Colonic mucosa (tissue), 4 donors: ENCODE results near the gene RPLP2. TPM values are rescaled to one million over a fixed set of nuclear protein-coding genes. Genes with fewer than 3 reads are reported as not detected.

Experiments
- DNase-seq: peaks from one replicate; pipeline ENCODE4 v3.0.0-alpha.2; 2020
- H3K27ac ChIP-seq: fragments of 200-600 bp; one replicate; pipeline ENCODE4 v1.8.0; 2021
- H3K27me3 ChIP-seq: fragments of 200-600 bp; one replicate; pipeline ENCODE4 v1.8.0; 2021
- H3K36me3 ChIP-seq: fragments of 200-600 bp; one replicate; pipeline ENCODE4 v1.8.0; 2021
- H3K4me1 ChIP-seq: fragments of 200-600 bp; one replicate; pipeline ENCODE4 v1.8.0; 2021; ENCODE audit warnings: mild to moderate bottlenecking
- H3K4me3 ChIP-seq: fragments of 200-600 bp; one replicate; pipeline ENCODE4 v1.8.0; 2021
- H3K9ac ChIP-seq, 2 donors: one replicate each; pipeline ENCODE4 v1.7.0; 2013; ENCODE audit warnings: control low read depth in 2 of 2, low read depth in 2 of 2, low read length in 2 of 2
- H3K9me3 ChIP-seq: fragments of 200-600 bp; one replicate; pipeline ENCODE4 v1.8.0; 2021
- CTCF ChIP-seq: fragments of 200-600 bp; IDR thresholded peaks from one replicate; pipeline ENCODE4 v1.8.0; 2022; ENCODE audit warnings: antibody characterized with exemption, mild to moderate bottlenecking
- intact Hi-C: fragments of 100-400 bp; cut with DNase I; formaldehyde crosslinking; loops from one replicate; pipeline ENCODE4 v1.14.1; 2022
- total RNA-seq, 2 donors: library from RNA; stranded (reverse); fragmentation: NEBNext Ultra II Directional in 1 of 2; extraction: Animal tissue kit (Norgen Biotek cat#: 25700) in 1 of 2; gene quantifications; one replicate each; pipeline ENCODE4 v1.2.1, GENCODE V29; 2021
- donor health status: healthy.
- donor health status: DM: no; HTN: no; CAD: no.
- donor health status: DM: no; HTN: no; CAD: no.

RPLP2 gene
- total RNA-seq, 2 donors from 2014 or later = 2,068 to 2,303 TPM

- DNase-seq = no peak
- intact Hi-C loops = no loop called here
- no peak overlapping the region for H3K27ac ChIP-seq
- no peaks in the 10 kb centered on the region for H3K36me3 ChIP-seq
- TF ChIP-seq CTCF = no peak
- H3K9me3 ChIP-seq = no peaks in the 10 kb centered on the region
- H3K4me3 ChIP-seq = no peak overlapping the region
- peaks cover 21% of the 10 kb centered on the region for H3K27me3 ChIP-seq
- no peak overlapping the region for H3K9ac ChIP-seq
- H3K4me1 ChIP-seq = peaks cover 3% of the 10 kb centered on the region
These were observed 44.1 kb downstream of the RPLP2 start for GRCh38 chr11:853682-854448.

- DNase-seq = no peak
- Histone ChIP-seq H3K27ac (no peak overlapping the region), H3K9me3 (no peaks in the 10 kb centered on the region), H3K27me3 (peaks cover 16% of the 10 kb centered on the region), H3K36me3 (no peaks in the 10 kb centered on the region), H3K4me3 (no peak overlapping the region), H3K9ac (no peak overlapping the region), H3K4me1 (peaks cover 3% of the 10 kb centered on the region)
- no peak for TF ChIP-seq CTCF
- intact Hi-C loops = no loop called here
These were observed 45.0 kb downstream of the RPLP2 start for GRCh38 chr11:854601-855329.

- no peak overlapping the region for H3K27ac ChIP-seq
- intact Hi-C loops = no loop called here
- DNase-seq = no peak
- H3K9ac ChIP-seq = no peak overlapping the region
- peaks cover 6% of the 10 kb centered on the region for H3K4me1 ChIP-seq
- H3K27me3 ChIP-seq = peaks cover 11% of the 10 kb centered on the region
- no peak overlapping the region for H3K4me3 ChIP-seq
- TF ChIP-seq CTCF = no peak
- H3K9me3 ChIP-seq = no peaks in the 10 kb centered on the region
- H3K36me3 ChIP-seq = no peaks in the 10 kb centered on the region
These were observed 45.5 kb downstream of the RPLP2 start for GRCh38 chr11:855330-855674.

- Histone ChIP-seq H3K9me3 (no peaks in the 10 kb centered on the region), H3K4me1 (peaks cover 6% of the 10 kb centered on the region), H3K27ac (no peak overlapping the region), H3K27me3 (peaks cover 6% of the 10 kb centered on the region), H3K36me3 (no peaks in the 10 kb centered on the region), H3K9ac (no peak overlapping the region), H3K4me3 (no peak overlapping the region)
- DNase-seq = no peak
- TF ChIP-seq CTCF = no peak
- intact Hi-C loops = no loop called here
These were observed 46.0 kb downstream of the RPLP2 start for GRCh38 chr11:855796-856195.

GRCh38 chr11:856397-856796 lies 46.6 kb downstream of the RPLP2 start:
- Histone ChIP-seq H3K4me1 (peaks cover 6% of the 10 kb centered on the region), H3K9ac (no peak overlapping the region), H3K9me3 (no peaks in the 10 kb centered on the region), H3K27ac (no peak overlapping the region), H3K36me3 (no peaks in the 10 kb centered on the region), H3K4me3 (no peak overlapping the region), H3K27me3 (peaks cover under 1% of the 10 kb centered on the region)
- TF ChIP-seq CTCF = no peak
- no peak for DNase-seq
- intact Hi-C loops = no loop called here
